HG02642 (cell line): Measurements from ENCODE around the gene CARHSP1.
"Not testable (repeated sequence)": the region's sequence is repeated elsewhere in the genome, so short reads cannot be mapped to it uniquely, and the experiment has no call there.

Source experiments
- ATAC-seq: cut with Tn5 transposase; IDR thresholded peaks from one replicate; pipeline ENCODE4 v1.9.1; 2021; ENCODE audit warnings: mild to moderate bottlenecking; ENCODE audit not compliant: unreplicated experiment, poor library complexity

The CARHSP1 gene

GRCh38 chr16:8804313-8804712 lies 64.5 kb downstream of the CARHSP1 start:
- ATAC-seq = no peak

- not testable (repeated sequence) for ATAC-seq
Observed at GRCh38 chr16:8803733-8804132, 65.1 kb downstream of the CARHSP1 start.
